ENCODE data around the gene CYP27C1. TPM values are rescaled to one million over a fixed set of nuclear protein-coding genes. Genes with fewer than 3 reads are reported as not detected.

The CYP27C1 gene
- total RNA-seq, 1 donor from 2014 or later, result 5.7 TPM

GRCh38 chr2:127155028-127155581 lies 65.0 kb downstream of the CYP27C1 start:
- H3K4me1 Mint-ChIP-seq (ENCODE audit: low read depth, unreplicated experiment), result peaks cover 32% of the 10 kb centered on the region
- H3K4me3 Mint-ChIP-seq (ENCODE audit: unreplicated experiment), result no peak overlapping the region
- Histone ChIP-seq H3K36me3 (ENCODE audit: insufficient read depth, low read length) (no peaks in the 10 kb centered on the region), H4K20me1 (ENCODE audit: insufficient read depth, low read length) (no peaks in the 10 kb centered on the region), H3K79me2 (ENCODE audit: insufficient read depth, low read length) (no peaks in the 10 kb centered on the region), H3K4me1 (ENCODE audit: insufficient read depth, low read length) (peaks cover 29% of the 10 kb centered on the region), H3K9ac (ENCODE audit: low read length) (peak overlapping the region; percentile 73), H3K4me3 (ENCODE audit: insufficient read depth, low read depth, low read length) (no peak overlapping the region), H3K27ac (ENCODE audit: low read depth, low read length) (peak overlapping the region; percentile 85), H3K27me3 (ENCODE audit: insufficient read depth, low read length) (no peaks in the 10 kb centered on the region), H3K4me2 (ENCODE audit: low read length) (no peak overlapping the region), H3K9me3 (ENCODE audit: insufficient read depth, low read depth, low read length) (peaks cover 3% of the 10 kb centered on the region), H2AFZ (ENCODE audit: low read depth, low read length) (peak overlapping the region; percentile 22)
- TF ChIP-seq EZH2 (IDR thresholded peaks at IDR 0.05; ENCODE audit: insufficient read depth, low read length) (no peak), CTCF (IDR thresholded peaks at IDR 0.05; ENCODE audit: insufficient read depth, low read depth, low read length) (no peak)
- peaks cover 4% of the 10 kb centered on the region for H3K9me3 Mint-ChIP-seq (ENCODE audit: unreplicated experiment)
- DNase-seq (ENCODE audit: low read depth) (peak; percentile 76), FAIRE-seq (peak; percentile 47)
- H3K36me3 Mint-ChIP-seq (ENCODE audit: low read depth, unreplicated experiment), result no peaks in the 10 kb centered on the region
- no peaks in the 10 kb centered on the region for H3K27me3 Mint-ChIP-seq (ENCODE audit: low read depth, unreplicated experiment)
- peak overlapping the region; percentile 14 for H3K27ac Mint-ChIP-seq (ENCODE audit: unreplicated experiment)

- H3K4me1 ChIP-seq (ENCODE audit: insufficient read depth, low read length), result peaks cover 29% of the 10 kb centered on the region
- no peaks in the 10 kb centered on the region for H3K79me2 ChIP-seq (ENCODE audit: insufficient read depth, low read length)
- peak overlapping the region; percentile 64 for H3K4me2 ChIP-seq (ENCODE audit: low read length)
- H3K27me3 ChIP-seq (ENCODE audit: insufficient read depth, low read length), result no peaks in the 10 kb centered on the region
- H3K4me3 ChIP-seq (ENCODE audit: insufficient read depth, low read depth, low read length), result no peak overlapping the region
- FAIRE-seq, result no peak
- Mint-ChIP-seq H3K27me3 (ENCODE audit: low read depth, unreplicated experiment) (no peaks in the 10 kb centered on the region), H3K36me3 (ENCODE audit: low read depth, unreplicated experiment) (no peaks in the 10 kb centered on the region), H3K27ac (ENCODE audit: unreplicated experiment) (no peak overlapping the region), H3K4me3 (ENCODE audit: unreplicated experiment) (no peak overlapping the region), H3K9me3 (ENCODE audit: unreplicated experiment) (peaks cover 4% of the 10 kb centered on the region), H3K4me1 (ENCODE audit: low read depth, unreplicated experiment) (peaks cover 32% of the 10 kb centered on the region)
- H3K9me3 ChIP-seq (ENCODE audit: insufficient read depth, low read depth, low read length), result peaks cover 3% of the 10 kb centered on the region
- H3K27ac ChIP-seq (ENCODE audit: low read depth, low read length), result peak overlapping the region; percentile 85
- H3K36me3 ChIP-seq (ENCODE audit: insufficient read depth, low read length), result no peaks in the 10 kb centered on the region
- peak overlapping the region; percentile 21 for H2AFZ ChIP-seq (ENCODE audit: low read depth, low read length)
- no peaks in the 10 kb centered on the region for H4K20me1 ChIP-seq (ENCODE audit: insufficient read depth, low read length)
- DNase-seq (ENCODE audit: low read depth), result no peak
- peak overlapping the region; percentile 73 for H3K9ac ChIP-seq (ENCODE audit: low read length)
- TF ChIP-seq EZH2 (IDR thresholded peaks at IDR 0.05; ENCODE audit: insufficient read depth, low read length) (no peak), CTCF (IDR thresholded peaks at IDR 0.05; ENCODE audit: insufficient read depth, low read depth, low read length) (no peak)
Measured at GRCh38 chr2:127154396-127154795, 65.7 kb downstream of the CYP27C1 start.

GRCh38 chr2:127153691-127154158 lies 66.4 kb downstream of the CYP27C1 start:
- no peaks in the 10 kb centered on the region for H4K20me1 ChIP-seq (ENCODE audit: insufficient read depth, low read length)
- peak; percentile 94 for FAIRE-seq
- no peaks in the 10 kb centered on the region for H3K79me2 ChIP-seq (ENCODE audit: insufficient read depth, low read length)
- peak; percentile 94 for DNase-seq (ENCODE audit: low read depth)
- H3K4me1 Mint-ChIP-seq (ENCODE audit: low read depth, unreplicated experiment), result peaks cover 35% of the 10 kb centered on the region
- no peaks in the 10 kb centered on the region for H3K27me3 Mint-ChIP-seq (ENCODE audit: low read depth, unreplicated experiment)
- H2AFZ ChIP-seq (ENCODE audit: low read depth, low read length), result peak overlapping the region; percentile 0
- H3K4me3 Mint-ChIP-seq (ENCODE audit: unreplicated experiment), result peak overlapping the region; percentile 66
- H3K4me1 ChIP-seq (ENCODE audit: insufficient read depth, low read length), result peaks cover 33% of the 10 kb centered on the region
- H3K4me3 ChIP-seq (ENCODE audit: insufficient read depth, low read depth, low read length), result no peak overlapping the region
- no peaks in the 10 kb centered on the region for H3K27me3 ChIP-seq (ENCODE audit: insufficient read depth, low read length)
- no peak for TF ChIP-seq EZH2 (IDR thresholded peaks at IDR 0.05; ENCODE audit: insufficient read depth, low read length)
- TF ChIP-seq CTCF (IDR thresholded peaks at IDR 0.05; ENCODE audit: insufficient read depth, low read depth, low read length), result no peak
- H3K36me3 Mint-ChIP-seq (ENCODE audit: low read depth, unreplicated experiment), result no peaks in the 10 kb centered on the region
- H3K9me3 Mint-ChIP-seq (ENCODE audit: unreplicated experiment), result peaks cover 4% of the 10 kb centered on the region
- H3K36me3 ChIP-seq (ENCODE audit: insufficient read depth, low read length), result no peaks in the 10 kb centered on the region
- peaks cover 3% of the 10 kb centered on the region for H3K9me3 ChIP-seq (ENCODE audit: insufficient read depth, low read depth, low read length)
- H3K4me2 ChIP-seq (ENCODE audit: low read length), result peak overlapping the region; percentile 64
- peak overlapping the region; percentile 73 for H3K9ac ChIP-seq (ENCODE audit: low read length)
- peak overlapping the region; percentile 67 for H3K27ac Mint-ChIP-seq (ENCODE audit: unreplicated experiment)
- peak overlapping the region; percentile 85 for H3K27ac ChIP-seq (ENCODE audit: low read depth, low read length)

All from astrocyte (in vitro differentiated cells and primary cell).